NCI-H1436 (cell line): Measurements from ENCODE around the gene UGT1A4.
A peak's percentile ranks its signal among the peaks of the same experiment; 100 is the strongest.
"Not testable (repeated sequence)": the region's sequence is repeated elsewhere in the genome, so short reads cannot be mapped to it uniquely, and the experiment has no call there.

Source experiments
- DNase-seq: peaks from one replicate; lab custom pipeline; 2025; lab: John Stamatoyannopoulos, UW

The UGT1A4 gene

DNA sequence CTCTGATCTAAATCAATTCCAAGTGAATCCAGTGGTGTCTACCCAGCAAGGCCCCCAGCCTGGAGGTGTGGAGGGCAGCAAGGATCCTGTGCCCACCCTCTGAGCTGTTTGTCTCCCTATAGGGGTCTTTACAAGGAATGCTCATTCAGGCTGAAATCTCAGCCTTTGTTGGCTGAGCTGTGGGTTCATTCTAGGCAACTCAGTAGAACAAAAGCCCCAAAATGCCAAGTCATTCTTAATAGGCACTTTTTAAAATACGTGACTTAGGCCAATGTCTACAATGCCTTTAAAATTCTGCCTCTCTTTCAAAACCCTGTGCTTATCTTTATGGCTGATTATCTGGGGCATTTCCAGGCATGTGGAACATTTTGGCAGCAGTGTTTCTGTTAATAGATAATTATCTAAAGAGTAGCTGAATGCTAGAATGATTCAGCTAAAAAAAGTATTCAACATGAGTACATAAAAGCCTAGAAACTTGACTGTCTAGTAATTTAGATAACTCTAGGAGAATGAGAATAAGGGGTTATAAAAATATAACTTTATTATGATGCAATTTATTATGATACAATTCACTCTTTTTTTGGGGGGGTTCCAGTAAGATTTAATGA, 18.4 kb upstream of the UGT1A4 start:
- peak; percentile 18 for DNase-seq

DNA sequence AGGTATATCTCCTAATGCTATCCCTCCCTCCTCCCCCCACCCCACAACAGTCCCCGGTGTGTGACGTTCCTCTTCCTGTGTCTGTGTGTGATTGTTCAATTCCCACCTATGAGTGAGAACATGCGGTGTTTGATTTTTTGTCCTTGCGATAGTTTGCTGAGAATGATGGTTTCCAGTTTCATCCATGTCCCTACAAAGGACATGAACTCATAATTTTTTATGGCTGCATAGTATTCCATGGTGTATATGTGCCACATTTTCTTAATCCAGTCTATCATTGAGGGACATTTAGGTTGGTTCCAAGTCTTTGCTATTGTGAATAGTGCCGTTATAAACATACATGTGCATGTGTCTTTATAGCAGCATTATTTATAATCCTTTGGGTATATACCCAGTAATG, 17.7 kb upstream of the UGT1A4 start:
- not testable (repeated sequence) for DNase-seq

DNA sequence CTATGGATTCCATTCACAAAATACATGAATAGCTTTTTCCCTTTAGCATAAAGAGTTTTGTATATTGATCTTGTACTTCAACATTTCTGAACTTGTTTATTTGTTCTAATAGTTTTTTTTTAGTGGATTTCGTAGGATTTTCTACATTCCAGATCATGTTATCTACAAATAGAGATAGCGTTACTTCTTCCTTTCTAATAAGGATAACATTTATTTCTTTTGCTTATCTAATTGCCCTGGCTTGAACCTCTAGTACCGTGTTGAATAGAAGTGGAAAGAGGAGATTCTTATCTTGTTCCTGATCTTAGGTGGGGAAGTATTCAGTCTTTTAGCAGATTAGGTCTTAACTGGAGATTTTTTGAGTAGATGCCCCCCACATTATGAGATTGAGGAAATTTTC, 16.3 kb upstream of the UGT1A4 start:
- DNase-seq = no peak

DNA sequence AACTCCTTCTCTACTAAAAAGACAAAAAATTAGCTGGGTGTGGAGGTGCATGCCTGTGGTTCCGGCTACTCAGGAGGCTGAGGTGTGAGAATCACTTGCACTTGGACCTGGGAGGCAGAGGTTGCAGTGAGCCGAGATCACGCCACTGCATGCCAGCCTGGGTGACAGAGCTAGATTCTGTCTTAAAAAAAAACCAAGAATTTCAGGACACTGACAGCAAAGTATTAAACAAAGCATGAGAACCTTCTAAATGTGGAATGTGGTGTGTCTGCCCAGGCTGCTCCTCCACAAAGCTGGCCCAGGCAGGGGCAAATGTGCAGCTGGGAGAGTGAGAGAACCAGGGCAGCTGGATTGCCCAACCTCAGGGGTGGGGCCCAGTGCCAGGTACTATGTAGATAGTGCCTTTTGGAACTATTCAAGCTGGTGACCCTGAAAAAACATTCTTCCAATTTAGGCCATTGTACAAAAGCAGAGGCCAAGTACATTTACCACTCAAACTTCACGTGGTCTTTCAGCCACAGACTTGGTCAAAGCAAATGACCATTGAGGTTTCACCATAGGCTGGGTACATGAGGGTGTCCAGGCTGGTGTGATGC, 12.5 kb upstream of the UGT1A4 start:
- DNase-seq = no peak

DNA sequence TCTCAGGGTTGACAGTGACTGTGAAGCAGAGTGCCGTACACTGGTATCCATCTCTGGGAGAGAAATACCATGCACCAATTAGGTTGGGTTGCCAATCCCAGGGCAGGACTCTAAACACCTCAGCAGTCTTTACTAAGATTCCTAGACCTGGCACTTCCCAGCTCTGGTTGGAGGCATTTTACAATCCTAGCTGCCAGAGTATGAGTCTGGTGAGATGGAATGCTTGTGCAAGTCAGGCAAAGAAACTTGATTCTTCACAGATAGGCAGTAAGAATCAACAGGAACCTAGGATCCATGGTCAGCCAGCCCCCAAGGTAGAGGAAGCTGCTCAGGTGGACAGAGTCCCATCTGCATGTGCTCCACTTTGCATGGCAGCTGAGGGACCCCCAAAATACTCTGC, 11.8 kb upstream of the UGT1A4 start:
- DNase-seq = no peak

DNA sequence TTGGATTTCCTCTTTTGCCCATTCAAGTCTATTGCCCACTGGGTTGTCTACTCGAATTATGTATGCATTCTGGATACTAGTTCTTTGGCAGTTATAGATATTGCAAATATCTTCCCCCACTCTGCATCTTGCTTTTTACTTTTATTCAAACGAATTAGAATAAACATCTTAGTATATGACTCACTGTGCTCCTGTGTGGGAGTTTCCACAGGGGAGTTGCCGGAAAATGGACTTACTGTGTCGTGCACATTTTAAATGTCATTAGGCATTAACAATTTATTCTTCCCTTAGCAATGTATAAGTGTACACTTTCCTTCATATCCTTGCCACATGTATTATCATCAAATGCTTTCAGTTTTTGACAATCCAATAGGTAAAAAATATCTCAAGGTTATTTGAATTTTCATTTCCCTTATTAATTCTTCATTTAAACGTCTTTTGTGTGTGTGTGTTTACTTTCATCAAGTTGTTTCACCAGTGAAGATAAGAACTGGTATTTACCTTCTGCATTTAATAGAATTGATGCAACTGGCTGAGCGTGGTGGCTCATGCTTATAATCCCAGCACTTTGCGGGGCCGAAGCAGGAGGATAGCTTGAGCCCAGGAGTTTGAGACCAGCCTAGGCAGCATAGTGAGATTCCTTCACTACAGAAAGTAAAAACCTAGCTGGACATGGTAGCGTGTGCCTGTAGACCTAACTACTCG, 10.4 kb upstream of the UGT1A4 start:
- no peak for DNase-seq

DNA sequence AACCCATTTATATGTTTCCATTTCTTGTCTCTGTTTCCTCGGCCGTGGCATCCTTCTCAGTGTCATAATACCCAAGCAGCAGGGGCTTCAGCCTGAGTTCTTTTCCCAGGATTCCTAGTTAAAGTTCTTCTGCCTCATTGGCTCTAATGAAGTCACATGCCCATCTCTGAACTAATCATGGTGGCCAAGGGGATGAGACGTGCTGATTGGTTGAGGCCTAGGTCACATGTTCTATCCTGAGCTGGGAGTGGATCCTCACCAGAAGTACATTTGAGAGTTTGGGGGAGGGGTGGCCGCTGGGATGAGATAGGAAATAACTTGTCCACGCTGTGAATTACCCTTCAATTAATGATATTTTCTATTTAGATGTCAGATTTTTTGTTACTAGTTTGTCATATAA, 9.6 kb upstream of the UGT1A4 start:
- DNase-seq = no peak

DNA sequence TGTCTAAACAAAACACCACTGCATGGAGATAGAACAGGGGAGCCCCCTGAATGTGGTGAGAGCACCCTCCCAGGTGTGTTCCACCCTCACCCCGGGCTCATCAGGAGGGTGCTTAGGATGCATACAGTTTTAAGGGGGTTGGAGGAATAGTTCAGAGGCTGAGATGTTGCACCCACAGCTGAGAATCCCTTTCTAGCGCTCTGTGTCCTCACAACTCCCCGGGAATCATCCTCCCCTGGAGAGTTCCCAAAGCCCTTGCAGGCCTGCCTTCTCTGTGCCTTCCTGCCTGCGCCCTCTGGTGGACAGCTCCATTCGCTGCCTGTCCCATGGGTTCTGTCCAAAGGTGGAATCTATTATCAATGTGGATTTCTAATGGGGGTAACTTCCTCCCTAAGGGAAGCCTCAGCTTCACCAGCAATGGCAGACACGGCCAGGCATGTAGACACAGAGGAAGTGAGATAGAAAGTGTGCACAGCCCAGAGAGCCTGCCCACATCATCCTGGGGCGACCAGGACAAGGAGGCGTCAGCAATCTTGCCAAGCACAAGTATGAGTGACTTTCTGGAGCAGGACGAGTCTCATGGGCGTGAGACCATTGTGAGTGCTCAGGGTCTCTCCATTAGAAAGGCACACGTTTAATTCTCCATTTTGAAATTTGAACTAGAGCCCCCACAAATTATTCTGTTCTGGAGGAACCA, 7.1 kb upstream of the UGT1A4 start:
- DNase-seq = peak; percentile 67

DNA sequence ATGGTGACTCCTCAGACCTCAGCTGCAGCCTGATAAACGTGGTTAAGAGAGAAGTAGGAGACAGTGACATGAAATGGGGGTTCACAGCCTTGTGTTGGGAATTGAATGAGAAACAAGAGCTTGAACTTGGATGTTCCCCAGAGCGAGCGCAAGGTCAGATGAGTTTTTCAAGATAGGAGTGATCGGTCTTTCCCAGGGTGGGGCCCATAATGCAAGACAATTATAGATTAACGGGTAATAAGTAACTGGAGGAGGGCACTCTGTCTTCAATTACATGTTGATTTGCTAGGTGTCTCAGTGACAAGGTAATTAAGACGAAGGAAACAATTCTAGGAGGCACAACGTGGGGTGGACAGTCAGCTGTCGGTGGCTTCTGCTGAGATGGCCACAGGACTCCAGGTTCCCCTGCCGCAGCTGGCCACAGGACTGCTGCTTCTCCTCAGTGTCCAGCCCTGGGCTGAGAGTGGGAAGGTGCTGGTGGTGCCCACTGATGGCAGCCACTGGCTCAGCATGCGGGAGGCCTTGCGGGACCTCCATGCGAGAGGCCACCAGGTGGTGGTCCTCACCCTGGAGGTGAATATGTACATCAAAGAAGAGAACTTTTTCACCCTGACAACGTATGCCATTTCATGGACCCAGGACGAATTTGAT, 5.8 kb upstream of the UGT1A4 start, which contains the start of gene UGT1A5:
Gene UGT1A5, plus strand, starts transcription at position 297 of the 651 bp plus-strand sequence. Its CDS starts 85 bp downstream, at position 382.
- no peak for DNase-seq

DNA sequence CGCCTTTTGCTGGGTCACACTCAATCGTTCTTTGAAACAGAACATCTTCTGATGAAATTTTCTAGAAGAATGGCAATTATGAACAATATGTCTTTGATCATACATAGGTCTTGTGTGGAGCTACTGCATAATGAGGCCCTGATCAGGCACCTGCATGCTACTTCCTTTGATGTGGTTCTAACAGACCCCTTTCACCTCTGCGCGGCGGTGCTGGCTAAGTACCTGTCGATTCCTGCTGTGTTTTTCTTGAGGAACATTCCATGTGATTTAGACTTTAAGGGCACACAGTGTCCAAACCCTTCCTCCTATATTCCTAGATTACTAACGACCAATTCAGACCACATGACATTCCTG, 5.3 kb upstream of the UGT1A4 start:
- DNase-seq = no peak

DNA sequence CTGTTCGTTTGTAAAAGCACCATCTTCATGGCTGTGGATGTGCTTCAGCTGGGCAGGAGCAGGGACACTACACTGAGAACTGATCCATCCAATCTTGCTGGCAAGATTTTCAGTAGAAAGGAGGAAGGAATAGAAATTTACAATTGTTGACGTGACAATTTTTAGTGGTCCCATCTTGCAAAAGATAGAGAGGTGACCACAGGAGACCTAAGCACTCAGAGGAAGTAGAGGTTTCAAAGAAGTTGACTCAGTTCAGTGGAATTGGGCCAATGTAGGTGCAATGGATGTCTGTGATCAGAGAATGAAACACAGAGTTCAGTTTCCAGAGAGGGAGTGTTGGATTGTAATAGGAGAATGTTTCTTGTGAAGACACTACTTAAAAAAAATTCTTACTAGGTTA, 4.4 kb upstream of the UGT1A4 start:
- DNase-seq = no peak

DNA sequence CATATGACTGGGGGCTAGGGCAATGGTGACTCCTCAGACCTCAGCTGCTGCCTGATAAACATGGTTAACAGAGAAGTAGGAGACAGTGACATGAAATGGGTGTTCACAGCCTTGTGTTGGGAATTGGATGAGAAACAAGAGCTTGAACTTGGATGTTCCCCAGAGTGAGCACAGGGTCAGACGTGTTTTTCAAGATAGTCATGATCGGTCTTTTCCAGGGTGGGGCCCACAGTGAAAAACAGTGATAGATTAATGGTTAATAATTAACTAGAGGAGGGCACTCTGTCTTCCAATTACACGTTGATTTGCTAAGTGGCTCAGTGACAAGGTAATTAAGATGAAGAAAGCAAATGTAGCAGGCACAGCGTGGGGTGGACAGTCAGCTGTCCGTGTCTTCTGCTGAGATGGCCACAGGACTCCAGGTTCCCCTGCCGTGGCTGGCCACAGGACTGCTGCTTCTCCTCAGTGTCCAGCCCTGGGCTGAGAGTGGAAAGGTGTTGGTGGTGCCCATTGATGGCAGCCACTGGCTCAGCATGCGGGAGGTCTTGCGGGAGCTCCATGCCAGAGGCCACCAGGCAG, 10.3 kb downstream of the UGT1A4 start, which contains the start of gene UGT1A3:
Gene UGT1A3, plus strand, starts transcription at position 320 of the 579 bp plus-strand sequence. Its CDS starts 85 bp downstream, at position 405.
- DNase-seq = no peak

DNA sequence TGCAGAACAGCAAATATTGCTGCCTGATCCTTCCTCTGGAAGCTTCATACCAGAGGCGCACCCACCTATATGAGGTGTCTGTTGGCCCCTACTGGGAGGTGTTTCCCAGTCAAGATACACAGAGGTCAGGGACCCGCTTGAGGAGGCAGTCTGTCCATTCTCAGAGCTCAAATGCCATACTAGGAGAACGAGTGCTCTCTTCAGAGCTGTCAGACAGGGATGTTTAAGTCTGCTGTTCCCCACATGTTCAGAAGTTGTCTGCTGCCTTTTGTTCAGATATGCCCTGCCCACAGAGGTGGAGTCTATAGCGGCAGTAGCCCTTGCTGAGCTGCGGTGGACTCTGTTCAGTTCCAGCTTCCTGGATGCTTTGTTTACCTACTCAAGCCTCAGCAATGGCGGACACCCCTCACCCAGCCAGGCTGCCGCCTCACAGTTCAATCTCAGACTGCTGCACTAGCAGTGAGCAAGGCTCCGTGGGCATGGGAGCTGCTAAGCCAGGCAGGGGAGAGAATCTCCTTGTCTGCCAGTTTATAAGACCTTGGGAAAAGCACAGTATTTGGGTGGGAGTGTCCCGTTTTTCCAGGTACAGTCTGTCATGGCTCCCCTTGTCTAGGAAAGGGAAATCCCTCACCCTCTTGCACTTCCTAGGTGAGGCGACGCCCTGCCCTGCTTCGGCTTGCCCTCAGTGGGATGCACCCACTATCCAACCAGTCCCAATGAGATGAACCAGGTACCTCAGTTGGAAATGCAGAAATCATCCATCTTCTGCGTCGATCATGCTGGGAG, 18.5 kb downstream of the UGT1A4 start:
- not testable (repeated sequence) for DNase-seq

DNA sequence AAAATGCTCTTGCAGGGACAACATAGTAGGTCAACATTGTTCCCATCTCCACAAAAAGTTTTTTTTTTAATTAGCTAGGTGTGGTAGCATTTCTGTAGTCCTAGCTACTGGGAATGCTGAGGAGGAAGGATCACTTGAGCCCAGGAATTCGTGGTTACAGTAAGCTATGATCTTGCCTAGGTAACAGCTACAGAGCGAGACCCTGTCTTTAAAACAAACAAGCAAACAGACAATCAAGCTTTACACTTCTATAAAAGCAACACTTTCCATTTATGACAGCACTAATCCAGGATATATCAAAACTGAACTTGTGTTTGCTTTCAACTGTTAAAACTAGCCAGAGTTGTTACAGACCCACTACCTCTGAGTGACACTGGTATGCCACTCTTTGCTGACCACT, 22.3 kb downstream of the UGT1A4 start:
- DNase-seq = no peak

DNA sequence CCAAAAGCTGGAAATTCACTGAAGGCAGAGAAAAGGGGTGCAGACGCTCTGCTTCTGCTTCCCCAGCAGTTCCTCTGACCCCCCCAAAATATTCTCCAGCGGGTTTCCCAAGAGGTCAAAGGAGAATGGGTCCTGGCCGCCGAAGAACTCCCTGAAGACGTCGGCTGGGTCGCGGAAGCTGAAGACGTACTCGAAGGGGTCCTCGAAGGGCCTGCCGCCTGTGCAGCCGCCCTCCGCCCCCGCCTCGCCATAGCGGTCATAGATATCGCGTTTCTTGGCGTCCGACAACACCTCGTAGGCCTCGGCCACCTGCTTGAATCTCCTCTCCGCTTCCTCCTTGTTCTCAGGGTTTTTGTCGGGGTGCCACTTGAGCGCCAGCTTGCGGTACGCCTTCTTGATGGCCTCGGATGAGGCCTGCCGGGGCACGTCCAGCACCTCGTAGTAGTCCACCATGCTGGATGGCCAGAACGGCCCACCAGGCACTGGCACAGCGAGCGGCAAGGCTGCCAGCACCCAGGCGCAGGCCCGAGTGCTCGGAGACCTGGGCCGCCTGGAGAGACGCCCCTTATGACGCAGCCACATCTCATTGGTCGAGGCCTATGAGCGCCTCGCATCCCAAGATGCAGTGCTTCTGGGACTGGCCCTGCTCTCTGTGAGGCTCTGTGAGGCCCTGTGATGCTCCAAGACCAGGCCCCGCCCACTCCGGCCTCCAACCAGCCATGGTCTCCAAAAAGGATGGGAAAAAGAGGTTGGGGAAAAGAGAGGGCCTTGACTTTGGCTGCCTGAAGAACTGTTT, 25.1 kb downstream of the UGT1A4 start:
- DNase-seq = no peak

DNA sequence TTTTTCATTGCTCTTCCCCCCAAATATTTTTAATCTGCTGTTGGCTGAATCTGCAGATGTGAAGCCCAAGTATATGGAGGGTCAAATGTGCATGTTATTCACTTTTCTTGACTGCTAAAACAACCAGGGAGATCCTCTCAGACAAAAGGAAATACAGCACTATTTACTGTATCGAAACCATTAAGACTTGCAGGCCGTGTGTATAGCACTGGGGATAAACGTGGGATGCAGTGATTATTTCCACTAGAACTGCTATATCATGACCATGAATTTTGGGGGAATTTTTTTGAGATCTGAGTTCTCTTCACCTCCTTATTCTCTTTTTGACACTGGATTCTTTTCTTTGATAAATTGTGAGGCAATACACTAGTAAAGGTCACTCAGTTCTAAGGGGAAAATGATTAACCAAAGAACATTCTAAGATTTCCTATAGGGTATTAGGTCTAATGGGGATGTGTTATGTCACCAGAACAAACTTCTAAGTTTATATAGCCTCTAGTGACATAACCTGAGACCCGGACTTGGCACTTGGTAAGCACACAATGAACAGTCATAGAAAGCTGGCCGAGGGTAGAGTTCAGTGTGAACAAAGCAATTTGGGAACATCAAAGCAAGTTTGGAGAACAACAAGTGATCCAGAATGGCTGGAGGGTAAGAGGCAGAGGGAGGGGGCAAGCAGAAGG, 26.7 kb downstream of the UGT1A4 start:
- DNase-seq = no peak

DNA sequence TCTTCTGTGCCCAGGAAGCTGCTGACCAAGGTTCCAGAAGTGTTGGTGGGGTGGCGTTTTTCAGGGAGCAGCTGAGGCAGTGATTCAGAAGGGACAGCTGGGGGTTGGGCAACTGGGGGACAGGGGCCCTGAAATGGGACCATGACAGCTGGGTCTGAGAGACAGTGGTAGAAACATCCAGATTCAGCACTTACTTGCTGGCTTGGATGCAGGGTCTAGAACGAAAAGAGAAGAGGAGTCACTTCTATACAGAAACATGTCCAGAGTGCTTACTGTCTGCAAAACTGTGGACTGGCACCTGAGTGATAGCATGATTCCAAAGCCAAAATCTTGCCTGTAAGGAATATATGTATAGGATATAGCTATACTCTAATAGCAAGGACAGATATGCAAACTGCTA, 27.3 kb downstream of the UGT1A4 start:
- DNase-seq = not testable (repeated sequence)

DNA sequence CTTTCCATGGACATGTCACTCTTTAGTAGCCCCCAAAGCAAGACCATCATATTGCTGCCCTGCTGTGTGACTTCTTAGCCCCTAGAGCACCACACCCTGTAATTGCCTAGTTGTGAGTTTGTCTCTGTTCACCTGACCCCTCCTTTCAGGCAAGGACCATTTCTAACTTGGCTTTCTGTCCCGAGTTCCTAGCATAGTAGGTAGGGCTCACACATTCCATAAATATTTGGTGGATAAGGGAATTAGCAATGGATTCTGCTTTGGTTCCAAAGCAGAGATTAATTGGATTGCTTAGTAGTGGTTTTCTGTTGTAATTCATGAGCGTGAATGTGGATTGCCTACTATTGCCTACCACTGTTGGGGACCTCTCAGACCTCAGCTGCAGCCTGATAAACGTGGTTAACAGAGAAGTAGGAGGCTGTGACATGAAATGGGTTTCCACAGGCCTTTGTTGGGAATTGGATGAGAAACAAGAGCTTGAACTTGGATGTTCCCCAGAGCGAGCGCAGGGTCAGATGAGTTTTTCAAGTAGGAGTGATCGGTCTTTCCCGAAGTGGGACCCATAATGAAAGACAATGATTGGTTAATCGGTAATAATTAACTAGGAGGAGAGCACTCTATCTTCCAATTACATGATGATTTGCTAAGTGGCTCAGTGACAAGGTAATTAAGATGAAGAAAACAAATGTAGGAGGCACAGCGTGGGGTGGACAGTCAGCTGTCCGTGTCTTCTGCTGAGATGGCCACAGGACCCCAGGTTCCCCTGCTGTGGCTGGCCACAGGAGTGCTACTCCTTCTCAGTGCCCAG, 28.1 kb downstream of the UGT1A4 start:
- no peak for DNase-seq

DNA sequence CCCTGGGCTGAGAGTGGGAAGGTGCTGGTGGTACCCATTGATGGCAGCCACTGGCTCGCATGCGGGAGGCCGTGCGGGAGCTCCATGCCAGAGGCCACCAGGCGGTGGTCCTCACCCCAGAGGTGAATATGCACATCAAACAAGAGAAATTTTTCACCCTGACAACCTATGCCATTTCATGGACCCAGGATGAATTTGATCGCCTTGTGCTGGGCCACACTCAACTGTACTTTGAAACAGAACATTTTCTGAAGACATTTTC, 28.7 kb downstream of the UGT1A4 start:
- no peak for DNase-seq
